HepG2 (cell line): Measurements from ENCODE around the gene TSTD1. TPM values are rescaled to one million over a fixed set of nuclear protein-coding genes. Genes with fewer than 3 reads are reported as not detected.

Experiments
- ATF7-NPFF ChIP-seq: sonication (generic); formaldehyde crosslinking; IDR thresholded peaks from 2 replicates; pipeline ENCODE4 v1.8.1; 2023; ENCODE audit warnings: mild to moderate bottlenecking, low read depth, missing genetic modification reagents, moderate library complexity
- HNRNPLL ChIP-seq: fragments of 200-400 bp; formaldehyde crosslinking; IDR thresholded peaks from 2 replicates; pipeline ENCODE4 v1.6.1; 2017; ENCODE audit warnings: mild to moderate bottlenecking, low read depth, low read length; ENCODE audit not compliant: poor library complexity, severe bottlenecking
- JDP2 ChIP-seq: sonication (generic); formaldehyde crosslinking; IDR thresholded peaks from 2 replicates; pipeline ENCODE4 v1.8.1; 2022; ENCODE audit warnings: missing genetic modification reagents, borderline replicate concordance
- RBM39 ChIP-seq: fragments of 200-400 bp; formaldehyde crosslinking; IDR thresholded peaks from one replicate; pipeline ENCODE4 v1.6.1; 2018; ENCODE audit warnings: antibody characterized with exemption, mild to moderate bottlenecking, low read depth, low read length; ENCODE audit not compliant: poor library complexity, severe bottlenecking
- ZKSCAN5 ChIP-seq: sonication (generic); formaldehyde crosslinking; IDR thresholded peaks from 2 replicates; pipeline ENCODE4 v1.5.1; 2020; ENCODE audit warnings: mild to moderate bottlenecking, missing genetic modification reagents
- ZMYM3 ChIP-seq: sonication (generic); formaldehyde crosslinking; IDR thresholded peaks from 2 replicates; pipeline ENCODE4 v1.5.1; 2020; ENCODE audit warnings: mild to moderate bottlenecking, missing genetic modification reagents
- ZNF331 ChIP-seq: sonication (generic); formaldehyde crosslinking; IDR thresholded peaks from 2 replicates; pipeline ENCODE4 v1.4.0; 2020; ENCODE audit warnings: missing genetic modification reagents
- ZNF563 ChIP-seq: sonication (generic); formaldehyde crosslinking; IDR thresholded peaks from 2 replicates; pipeline ENCODE4 v1.8.0; 2022; ENCODE audit warnings: mild to moderate bottlenecking, moderate library complexity, missing genetic modification reagents
- ZNF616 ChIP-seq: sonication (generic); formaldehyde crosslinking; IDR thresholded peaks from 2 replicates; pipeline ENCODE4 v1.5.0; 2020; ENCODE audit warnings: low read depth, mild to moderate bottlenecking, missing genetic modification reagents
- ZNF672 ChIP-seq: sonication (generic); formaldehyde crosslinking; IDR thresholded peaks from 2 replicates; pipeline ENCODE4 v1.8.1; 2022; ENCODE audit warnings: missing genetic modification reagents
- ZNF674 ChIP-seq: sonication (generic); formaldehyde crosslinking; IDR thresholded peaks from 2 replicates; pipeline ENCODE4 v1.5.0; 2020; ENCODE audit warnings: low read depth, mild to moderate bottlenecking, missing genetic modification reagents
- ZNF775 ChIP-seq: sonication (generic); formaldehyde crosslinking; IDR thresholded peaks from 2 replicates; pipeline ENCODE4 v1.4.0; 2020; ENCODE audit warnings: missing genetic modification reagents, mild to moderate bottlenecking, moderate library complexity, borderline replicate concordance
- ZNF781 ChIP-seq: sonication (generic); formaldehyde crosslinking; IDR thresholded peaks from 2 replicates; pipeline ENCODE4 v1.5.1; 2020; ENCODE audit warnings: borderline replicate concordance, mild to moderate bottlenecking, missing genetic modification reagents; ENCODE audit errors: not compliant biosample characterization
- polyA plus RNA-seq, 8 experiments: library from polyadenylated mRNA; depleted of rRNA in 3 of 8; stranded (reverse) in 7 of 8; unstranded in 1 of 8; fragments of >200 nt; fragmentation: Illumina TruSeq in 4 of 8; extraction: Trizol in 4 of 8; gene quantifications; 2 replicates each; pipeline versions ENCODE4 v1.2.1 to v1.2.3, GENCODE V29; 2011 to 2016; ENCODE audit warnings: low read depth in 4 of 8, missing spikeins in 1 of 8, mixed read lengths in 1 of 8; ENCODE audit not compliant: insufficient read depth in 1 of 8
- total RNA-seq, 5 experiments: library from RNA; depleted of rRNA; stranded (reverse); fragments of >200 nt; fragmentation: Illumina TruSeq; extraction: Trizol; gene quantifications; 2 replicates each; pipeline ENCODE4 v1.2.3, GENCODE V29; 2016; ENCODE audit warnings: low read depth in 1 of 5
- TF ChIP-seq, protein P1 (sequence below): sonication (generic); formaldehyde crosslinking; IDR thresholded peaks from 2 replicates; pipeline ENCODE4 v1.4.0; 2020; ENCODE audit warnings: mild to moderate bottlenecking, missing genetic modification reagents, borderline replicate concordance
- TF ChIP-seq, protein P2 (sequence below): sonication (generic); formaldehyde crosslinking; IDR thresholded peaks from 2 replicates; pipeline ENCODE4 v1.8.0; 2022; ENCODE audit warnings: mild to moderate bottlenecking, missing genetic modification reagents
- TF ChIP-seq, protein P3 (sequence below): sonication (generic); formaldehyde crosslinking; IDR thresholded peaks from 2 replicates; pipeline ENCODE4 v1.9.0; 2022; ENCODE audit warnings: low read depth, missing genetic modification reagents
- TF ChIP-seq, protein P4 (sequence below): sonication (generic); formaldehyde crosslinking; IDR thresholded peaks from 2 replicates; pipeline ENCODE4 v1.4.0; 2020; ENCODE audit warnings: missing genetic modification reagents

Gene TSTD1
- total and polyA plus RNA-seq, 2 of the 13 experiments (the other 11 are each of a cell fraction or from before 2014, with no cell fraction given) = 0.15 to 0.31 TPM

DNA sequence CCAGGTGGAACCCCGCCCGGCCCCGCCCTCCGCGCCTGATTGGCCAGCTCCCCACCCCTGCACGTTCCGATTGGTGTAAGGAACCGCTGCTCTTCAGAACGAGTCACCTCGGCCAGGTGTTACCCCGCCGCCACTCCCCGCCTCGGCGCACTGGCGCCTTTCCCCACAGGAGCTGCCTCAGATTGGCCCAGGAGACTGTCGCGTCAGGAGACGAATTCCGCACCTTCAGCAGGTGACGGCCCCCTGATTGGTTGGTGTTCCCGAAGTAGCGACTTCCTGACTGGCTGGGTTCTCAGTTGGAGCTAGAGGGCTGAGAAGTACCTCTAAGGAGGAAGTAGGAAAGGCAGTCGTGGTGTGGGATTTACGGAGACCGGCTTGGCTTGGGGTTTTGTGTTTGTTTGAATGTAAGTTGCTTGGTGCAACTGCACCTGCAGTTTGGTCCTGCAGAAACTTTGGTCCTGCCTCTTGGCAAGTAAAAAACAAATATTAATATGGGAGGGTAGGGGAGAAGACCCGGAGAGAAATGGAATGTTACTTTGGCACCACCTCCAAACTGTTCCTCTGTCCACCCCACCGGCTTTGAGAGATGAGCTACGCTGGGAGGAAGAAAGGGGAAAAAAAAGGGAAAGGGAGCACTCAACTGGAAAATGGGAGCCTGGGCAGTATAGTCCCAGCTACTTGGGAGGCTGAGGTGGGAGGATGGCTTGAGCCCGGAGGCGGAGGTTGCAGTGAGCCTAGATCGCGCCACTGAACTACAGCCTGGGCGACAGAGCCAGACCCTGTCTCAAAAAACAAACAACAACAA lies 17.4 kb downstream of the TSTD1 start (continued):
- TF ChIP-seq JDP2 (CRISPR knock-in tag) = no peak
- no peak for TF ChIP-seq ZNF674
- TF ChIP-seq ZNF775 = no peak
- no peak for TF ChIP-seq ATF7-NPFF (CRISPR knock-in tag)
- TF ChIP-seq, protein P1, sequence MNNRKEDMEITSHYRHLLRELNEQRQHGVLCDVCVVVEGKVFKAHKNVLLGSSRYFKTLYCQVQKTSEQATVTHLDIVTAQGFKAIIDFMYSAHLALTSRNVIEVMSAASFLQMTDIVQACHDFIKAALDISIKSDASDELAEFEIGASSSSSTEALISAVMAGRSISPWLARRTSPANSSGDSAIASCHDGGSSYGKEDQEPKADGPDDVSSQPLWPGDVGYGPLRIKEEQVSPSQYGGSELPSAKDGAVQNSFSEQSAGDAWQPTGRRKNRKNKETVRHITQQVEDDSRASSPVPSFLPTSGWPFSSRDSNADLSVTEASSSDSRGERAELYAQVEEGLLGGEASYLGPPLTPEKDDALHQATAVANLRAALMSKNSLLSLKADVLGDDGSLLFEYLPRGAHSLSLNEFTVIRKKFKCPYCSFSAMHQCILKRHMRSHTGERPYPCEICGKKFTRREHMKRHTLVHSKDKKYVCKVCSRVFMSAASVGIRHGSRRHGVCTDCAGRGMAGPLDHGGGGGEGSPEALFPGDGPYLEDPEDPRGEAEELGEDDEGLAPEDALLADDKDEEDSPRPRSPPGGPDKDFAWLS (CRISPR knock-in tag) = no peak
- TF ChIP-seq, protein P2, sequence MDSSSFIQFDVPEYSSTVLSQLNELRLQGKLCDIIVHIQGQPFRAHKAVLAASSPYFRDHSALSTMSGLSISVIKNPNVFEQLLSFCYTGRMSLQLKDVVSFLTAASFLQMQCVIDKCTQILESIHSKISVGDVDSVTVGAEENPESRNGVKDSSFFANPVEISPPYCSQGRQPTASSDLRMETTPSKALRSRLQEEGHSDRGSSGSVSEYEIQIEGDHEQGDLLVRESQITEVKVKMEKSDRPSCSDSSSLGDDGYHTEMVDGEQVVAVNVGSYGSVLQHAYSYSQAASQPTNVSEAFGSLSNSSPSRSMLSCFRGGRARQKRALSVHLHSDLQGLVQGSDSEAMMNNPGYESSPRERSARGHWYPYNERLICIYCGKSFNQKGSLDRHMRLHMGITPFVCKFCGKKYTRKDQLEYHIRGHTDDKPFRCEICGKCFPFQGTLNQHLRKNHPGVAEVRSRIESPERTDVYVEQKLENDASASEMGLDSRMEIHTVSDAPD (CRISPR knock-in tag) = no peak
- TF ChIP-seq, protein P3, sequence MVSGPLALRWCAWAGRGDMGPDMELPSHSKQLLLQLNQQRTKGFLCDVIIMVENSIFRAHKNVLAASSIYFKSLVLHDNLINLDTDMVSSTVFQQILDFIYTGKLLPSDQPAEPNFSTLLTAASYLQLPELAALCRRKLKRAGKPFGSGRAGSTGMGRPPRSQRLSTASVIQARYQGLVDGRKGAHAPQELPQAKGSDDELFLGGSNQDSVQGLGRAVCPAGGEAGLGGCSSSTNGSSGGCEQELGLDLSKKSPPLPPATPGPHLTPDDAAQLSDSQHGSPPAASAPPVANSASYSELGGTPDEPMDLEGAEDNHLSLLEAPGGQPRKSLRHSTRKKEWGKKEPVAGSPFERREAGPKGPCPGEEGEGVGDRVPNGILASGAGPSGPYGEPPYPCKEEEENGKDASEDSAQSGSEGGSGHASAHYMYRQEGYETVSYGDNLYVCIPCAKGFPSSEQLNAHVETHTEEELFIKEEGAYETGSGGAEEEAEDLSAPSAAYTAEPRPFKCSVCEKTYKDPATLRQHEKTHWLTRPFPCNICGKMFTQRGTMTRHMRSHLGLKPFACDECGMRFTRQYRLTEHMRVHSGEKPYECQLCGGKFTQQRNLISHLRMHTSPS (CRISPR knock-in tag) = no peak
- no peak for TF ChIP-seq RBM39
- TF ChIP-seq ZNF781 (CRISPR knock-in tag) = no peak
- no peak for TF ChIP-seq HNRNPLL
- no peak for TF ChIP-seq ZNF672 (CRISPR knock-in tag)
- TF ChIP-seq ZNF563 (CRISPR knock-in tag) = peak; percentile 68; the same call in 1 of the 2 replicates
- TF ChIP-seq ZNF331 = no peak
- TF ChIP-seq ZNF616 (CRISPR knock-in tag) = no peak
- TF ChIP-seq ZKSCAN5 (CRISPR knock-in tag) = no peak
- peak; percentile 96 for TF ChIP-seq ZMYM3 (CRISPR knock-in tag)
- TF ChIP-seq, protein P4, sequence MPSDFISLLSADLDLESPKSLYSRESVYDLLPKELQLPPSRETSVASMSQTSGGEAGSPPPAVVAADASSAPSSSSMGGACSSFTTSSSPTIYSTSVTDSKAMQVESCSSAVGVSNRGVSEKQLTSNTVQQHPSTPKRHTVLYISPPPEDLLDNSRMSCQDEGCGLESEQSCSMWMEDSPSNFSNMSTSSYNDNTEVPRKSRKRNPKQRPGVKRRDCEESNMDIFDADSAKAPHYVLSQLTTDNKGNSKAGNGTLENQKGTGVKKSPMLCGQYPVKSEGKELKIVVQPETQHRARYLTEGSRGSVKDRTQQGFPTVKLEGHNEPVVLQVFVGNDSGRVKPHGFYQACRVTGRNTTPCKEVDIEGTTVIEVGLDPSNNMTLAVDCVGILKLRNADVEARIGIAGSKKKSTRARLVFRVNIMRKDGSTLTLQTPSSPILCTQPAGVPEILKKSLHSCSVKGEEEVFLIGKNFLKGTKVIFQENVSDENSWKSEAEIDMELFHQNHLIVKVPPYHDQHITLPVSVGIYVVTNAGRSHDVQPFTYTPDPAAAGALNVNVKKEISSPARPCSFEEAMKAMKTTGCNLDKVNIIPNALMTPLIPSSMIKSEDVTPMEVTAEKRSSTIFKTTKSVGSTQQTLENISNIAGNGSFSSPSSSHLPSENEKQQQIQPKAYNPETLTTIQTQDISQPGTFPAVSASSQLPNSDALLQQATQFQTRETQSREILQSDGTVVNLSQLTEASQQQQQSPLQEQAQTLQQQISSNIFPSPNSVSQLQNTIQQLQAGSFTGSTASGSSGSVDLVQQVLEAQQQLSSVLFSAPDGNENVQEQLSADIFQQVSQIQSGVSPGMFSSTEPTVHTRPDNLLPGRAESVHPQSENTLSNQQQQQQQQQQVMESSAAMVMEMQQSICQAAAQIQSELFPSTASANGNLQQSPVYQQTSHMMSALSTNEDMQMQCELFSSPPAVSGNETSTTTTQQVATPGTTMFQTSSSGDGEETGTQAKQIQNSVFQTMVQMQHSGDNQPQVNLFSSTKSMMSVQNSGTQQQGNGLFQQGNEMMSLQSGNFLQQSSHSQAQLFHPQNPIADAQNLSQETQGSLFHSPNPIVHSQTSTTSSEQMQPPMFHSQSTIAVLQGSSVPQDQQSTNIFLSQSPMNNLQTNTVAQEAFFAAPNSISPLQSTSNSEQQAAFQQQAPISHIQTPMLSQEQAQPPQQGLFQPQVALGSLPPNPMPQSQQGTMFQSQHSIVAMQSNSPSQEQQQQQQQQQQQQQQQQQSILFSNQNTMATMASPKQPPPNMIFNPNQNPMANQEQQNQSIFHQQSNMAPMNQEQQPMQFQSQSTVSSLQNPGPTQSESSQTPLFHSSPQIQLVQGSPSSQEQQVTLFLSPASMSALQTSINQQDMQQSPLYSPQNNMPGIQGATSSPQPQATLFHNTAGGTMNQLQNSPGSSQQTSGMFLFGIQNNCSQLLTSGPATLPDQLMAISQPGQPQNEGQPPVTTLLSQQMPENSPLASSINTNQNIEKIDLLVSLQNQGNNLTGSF (CRISPR knock-in tag) = no peak; the same call in 1 of the 2 replicates
